ENCODE measurements around the gene KRTAP10-4.
"Not testable (repeated sequence)": the region's sequence is repeated elsewhere in the genome, so short reads cannot be mapped to it uniquely, and the experiment has no call there.

KRTAP10-4 gene

GRCh38 chr21:44535963-44536362 lies 37.6 kb upstream of the KRTAP10-4 start:
- no peak for DNase-seq

GRCh38 chr21:44537930-44538911 lies 35.3 kb upstream of the KRTAP10-4 start:
- peak in 1 of 5 donors; percentile 5 for DNase-seq

- DNase-seq, result peak in 1 of 5 donors; percentile 6
Observed at GRCh38 chr21:44539046-44539445, 34.5 kb upstream of the KRTAP10-4 start.

- DNase-seq, result peak in 1 of 5 donors; percentile 6
Observed at GRCh38 chr21:44539991-44540666, 33.4 kb upstream of the KRTAP10-4 start, which contains the start of gene KRTAP10-1. KRTAP10-1 (minus strand) TSS chr21:44540195; CDS start chr21:44540150, 45 bp downstream.

- no peak for DNase-seq
Observed at GRCh38 chr21:44540741-44541288, 32.7 kb upstream of the KRTAP10-4 start.

GRCh38 chr21:44542716-44543115 lies 30.8 kb upstream of the KRTAP10-4 start:
- DNase-seq, result no peak

GRCh38 chr21:44544566-44544965 lies 29.0 kb upstream of the KRTAP10-4 start:
- DNase-seq, result no peak

- DNase-seq, result peak in 3 of 5 donors; percentile 6 to 66 (median 8)
Observed at GRCh38 chr21:44547656-44548331, 25.7 kb upstream of the KRTAP10-4 start.

GRCh38 chr21:44548381-44548780 lies 25.1 kb upstream of the KRTAP10-4 start:
- no peak for DNase-seq

- DNase-seq, result no peak
Observed at GRCh38 chr21:44548922-44549321, 24.6 kb upstream of the KRTAP10-4 start.

GRCh38 chr21:44549525-44550211 lies 23.9 kb upstream of the KRTAP10-4 start:
- no peak for DNase-seq

- peak in 1 of 5 donors; percentile 12 for DNase-seq
Observed at GRCh38 chr21:44550285-44550684, 23.2 kb upstream of the KRTAP10-4 start.

- DNase-seq, result no peak
Observed at GRCh38 chr21:44550807-44551206, 22.7 kb upstream of the KRTAP10-4 start.

GRCh38 chr21:44551340-44551961 lies 22.1 kb upstream of the KRTAP10-4 start, which contains the start of gene KRTAP10-2:
KRTAP10-2 (minus strand) TSS chr21:44551505; CDS start chr21:44551458, 47 bp downstream.
- peak in 1 of 5 donors; percentile 4 for DNase-seq

- DNase-seq, result no peak
Observed at GRCh38 chr21:44552136-44552535, 21.4 kb upstream of the KRTAP10-4 start.

GRCh38 chr21:44552681-44553080 lies 20.8 kb upstream of the KRTAP10-4 start:
- no peak for DNase-seq

GRCh38 chr21:44555200-44555875 lies 18.2 kb upstream of the KRTAP10-4 start:
- peak in 1 of 5 donors; percentile 3 for DNase-seq

GRCh38 chr21:44556879-44557278 lies 16.6 kb upstream of the KRTAP10-4 start:
- no peak for DNase-seq

GRCh38 chr21:44557491-44558328 lies 15.8 kb upstream of the KRTAP10-4 start:
- no peak for DNase-seq

- not testable (repeated sequence) for DNase-seq
Observed at GRCh38 chr21:44558329-44558675, 15.2 kb upstream of the KRTAP10-4 start.
